Diencephalon (tissue), 1 donor: Measurements from ENCODE around the gene PSD. TPM values are rescaled to one million over a fixed set of nuclear protein-coding genes. Genes with fewer than 3 reads are reported as not detected.
A peak's percentile ranks its signal among the peaks of the same experiment; 100 is the strongest.

Experiments
- small RNA-seq: library from RNA; depleted of rRNA; stranded (forward); fragments of <200 nt; gene quantifications from one replicate; pipeline ENCODE3, GENCODE V24; 2014
- total RNA-seq: library from RNA; depleted of rRNA; stranded (reverse); fragments of >200 nt; gene quantifications from one replicate; pipeline ENCODE4 v1.2.3, GENCODE V29; 2014

PSD gene
- 108 TPM for total RNA-seq

DNA sequence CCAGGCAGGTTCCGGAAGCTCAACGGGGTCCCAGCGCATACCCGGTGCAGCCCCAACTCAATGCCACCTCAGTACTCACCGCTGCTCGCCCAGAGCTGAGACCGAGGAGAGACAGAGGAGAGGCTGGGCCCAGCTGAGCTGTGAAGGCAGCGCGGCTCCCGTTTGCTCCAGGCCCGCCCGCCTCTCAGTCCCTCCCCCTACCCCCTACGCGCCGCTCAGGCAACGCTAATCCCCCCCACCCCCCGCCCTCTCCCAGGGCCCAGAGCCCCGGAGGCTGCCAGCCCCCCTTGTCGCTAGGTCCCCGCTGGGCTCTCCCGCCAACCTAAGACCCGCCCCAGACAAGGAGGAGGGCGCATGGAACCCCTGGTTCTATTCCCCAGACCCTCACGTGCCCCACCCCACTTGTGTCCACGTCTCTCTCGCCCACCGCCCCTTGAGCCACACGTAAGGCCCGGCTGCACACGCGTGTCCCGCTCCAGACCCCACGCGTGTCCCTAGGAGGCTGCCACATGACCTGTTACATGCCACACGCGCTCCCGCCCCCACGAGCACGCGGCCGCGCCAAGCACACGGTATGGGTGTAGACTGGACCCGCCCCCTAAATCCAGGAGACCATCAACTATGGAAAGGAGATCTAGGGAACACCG, at the start of gene PSD:
Gene PSD, minus strand, starts transcription at position 164 of the 647 bp plus-strand sequence. CDS start 1,747 bp downstream, outside the sequence.

DNA sequence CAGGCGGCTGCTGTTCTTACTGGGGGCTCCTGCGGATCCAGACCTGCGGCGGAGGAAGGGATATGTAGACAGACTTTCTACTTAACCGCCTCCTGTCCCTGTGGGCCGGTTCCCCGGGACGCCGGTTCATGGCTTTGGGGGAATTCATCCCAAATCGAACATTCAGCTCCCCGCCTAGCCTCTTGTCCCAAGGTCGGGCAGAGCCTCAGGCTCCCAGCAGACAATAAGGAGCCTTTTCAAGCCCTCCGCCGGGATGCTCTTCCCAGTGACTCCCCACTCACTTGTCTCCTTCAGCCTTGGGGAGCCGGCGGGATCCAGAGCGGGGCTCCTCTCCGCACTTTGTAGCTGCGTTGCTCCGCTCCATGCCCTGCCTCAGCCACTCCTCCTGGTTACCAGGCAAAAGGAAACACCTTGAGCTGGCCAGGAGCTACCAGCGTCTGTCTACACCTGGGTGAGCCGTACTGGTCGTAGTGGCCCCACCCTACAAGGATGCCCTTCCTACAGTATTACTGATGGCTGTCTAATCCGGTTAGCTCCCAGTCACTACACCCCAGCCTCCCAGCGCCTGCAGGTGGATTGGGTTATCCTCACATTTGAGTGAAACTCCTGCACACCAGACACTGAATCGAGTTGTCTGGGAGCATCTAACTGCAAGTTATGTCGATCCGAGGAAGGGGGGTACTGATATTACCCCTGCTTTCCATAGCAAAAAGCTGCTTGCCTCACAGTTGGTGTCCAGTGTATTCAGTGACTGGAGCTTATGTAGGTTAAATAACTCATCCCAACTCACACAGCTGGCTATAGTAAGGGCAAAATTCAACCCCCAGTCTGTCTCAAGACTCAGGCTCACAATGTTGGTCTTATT, 32.8 kb upstream of the PSD start, which contains the start of gene C10orf95:
Gene C10orf95, minus strand, starts transcription at position 439 of the 865 bp plus-strand sequence. CDS start 450 bp downstream, outside the sequence.

DNA sequence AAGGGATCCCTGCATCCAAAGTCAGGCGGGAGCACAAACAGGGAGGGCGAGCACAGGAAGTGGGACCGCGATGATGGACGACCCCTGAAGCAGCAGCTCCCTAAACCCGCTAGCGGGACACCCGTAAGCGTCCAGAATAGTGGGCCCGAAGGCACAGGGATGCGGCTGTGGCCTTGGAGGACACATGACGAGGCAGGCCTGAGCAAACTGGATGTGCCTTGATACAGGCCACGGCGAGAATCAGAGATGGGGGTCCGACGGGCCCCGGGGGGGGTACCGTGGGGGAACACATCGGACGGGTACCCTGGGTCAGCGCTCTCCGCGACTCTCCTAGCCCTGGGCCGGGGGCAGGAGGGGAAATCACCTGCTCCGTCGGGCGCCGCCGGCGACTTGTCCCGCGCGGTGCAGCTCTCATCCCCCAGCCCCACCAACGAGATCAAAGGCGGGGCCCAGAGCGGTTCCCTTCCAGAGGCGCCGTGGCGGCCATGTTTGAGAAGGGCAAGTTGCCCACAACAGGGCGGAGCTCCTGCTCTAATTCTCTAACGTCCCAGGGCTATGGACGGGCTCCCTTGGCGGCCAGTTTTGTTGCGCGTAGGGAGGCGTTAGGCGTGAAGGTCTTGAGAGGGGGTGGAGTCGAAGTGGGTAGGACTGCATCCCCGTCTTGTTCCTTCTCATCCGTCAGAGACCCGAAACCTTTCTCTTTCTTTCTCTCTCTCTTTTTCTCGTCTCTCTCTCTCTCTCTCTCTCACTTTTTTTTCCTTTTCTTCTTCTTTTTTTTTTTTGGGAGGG, 13.8 kb upstream of the PSD start, which contains the start of gene CUEDC2:
Gene CUEDC2, minus strand, starts transcription at position 413 of the 789 bp plus-strand sequence. CDS start 7,386 bp downstream, outside the sequence.

DNA sequence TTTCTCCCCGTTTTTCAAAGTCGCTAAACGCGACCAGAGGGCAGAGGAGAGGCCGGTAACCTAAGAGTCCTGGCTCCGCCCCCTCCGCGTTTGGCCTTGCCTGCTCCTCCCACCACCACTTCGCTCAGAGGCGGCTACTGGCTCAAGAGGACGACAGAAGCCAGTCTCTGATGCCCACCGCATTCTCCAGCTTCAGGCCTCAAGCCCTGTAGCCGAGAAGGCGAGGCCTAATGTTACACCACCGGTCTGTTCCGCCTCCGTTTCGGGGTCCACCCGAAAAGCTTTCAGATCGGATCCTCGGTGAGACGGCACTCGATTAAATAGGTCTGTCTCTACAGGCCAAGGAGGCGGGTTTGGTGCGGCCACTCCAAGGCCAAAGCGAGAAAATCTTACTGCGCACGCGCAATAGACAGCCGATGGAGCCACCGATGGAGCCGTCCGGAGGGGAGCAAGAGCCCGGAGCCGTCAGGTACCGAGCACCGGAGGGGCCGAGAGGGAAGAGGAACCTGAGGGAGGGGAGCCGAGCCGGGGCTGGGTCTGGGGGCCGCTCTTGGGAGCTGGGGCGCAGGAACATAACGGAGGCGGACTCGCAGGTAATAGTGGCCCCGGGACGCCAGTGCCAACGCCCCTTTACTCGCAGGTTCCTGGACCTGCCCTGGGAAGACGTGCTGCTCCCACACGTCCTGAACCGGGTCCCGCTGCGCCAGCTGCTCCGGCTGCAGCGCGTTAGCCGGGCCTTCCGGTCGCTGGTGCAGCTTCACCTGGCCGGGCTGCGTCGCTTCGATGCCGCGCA, 2.3 kb upstream of the PSD start, which contains the start of gene FBXL15:
Gene FBXL15, plus strand, starts transcription at position 123 of the 793 bp plus-strand sequence. Its CDS starts 294 bp downstream, at position 417.

DNA sequence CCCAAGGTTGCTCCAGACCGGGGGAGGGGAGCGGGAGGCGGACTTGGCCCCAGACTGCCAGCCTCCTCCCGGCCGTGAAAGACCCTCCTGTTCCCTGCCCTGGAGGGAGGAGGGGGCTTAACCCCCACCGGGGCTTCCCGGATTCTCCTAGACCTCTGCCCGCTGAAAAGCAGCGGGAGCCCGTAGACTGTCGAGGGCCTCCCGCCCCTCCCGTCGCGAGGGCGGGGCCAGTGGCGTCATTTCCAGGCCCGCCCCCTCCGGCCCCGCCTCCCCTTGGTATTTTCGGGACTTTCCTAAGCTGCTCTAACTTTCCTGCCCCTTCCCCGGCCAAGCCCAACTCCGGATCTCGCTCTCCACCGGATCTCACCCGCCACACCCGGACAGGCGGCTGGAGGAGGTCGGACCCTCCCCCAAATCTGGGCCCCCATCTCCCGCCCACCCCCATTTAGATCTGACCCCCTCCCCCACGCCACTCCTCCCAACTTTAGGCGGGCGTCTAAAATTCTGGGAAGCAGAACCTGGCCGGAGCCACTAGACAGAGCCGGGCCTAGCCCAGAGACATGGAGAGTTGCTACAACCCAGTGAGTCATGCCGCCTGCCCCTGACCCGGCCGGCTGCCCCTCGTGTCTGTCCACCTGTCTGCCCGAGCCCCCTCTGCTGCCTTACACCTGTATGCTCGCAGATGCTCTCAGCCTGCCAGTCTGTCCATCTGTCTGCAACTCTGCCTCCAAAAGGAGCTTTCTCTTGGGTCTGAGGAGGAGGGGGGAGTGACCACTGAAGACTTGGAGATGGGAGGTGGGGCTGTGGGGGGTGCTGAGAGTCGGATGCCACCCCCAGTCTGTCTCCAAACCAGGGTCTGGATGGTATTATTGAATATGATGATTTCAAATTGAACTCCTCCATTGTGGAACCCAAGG, 22.9 kb downstream of the PSD start, which contains the start of gene NFKB2:
Gene NFKB2, plus strand, starts transcription at position 306 of the 917 bp plus-strand sequence. Its CDS starts 255 bp downstream, at position 561.

Small RNA genes within 50 kb of the gene (small RNA-seq; reads per million reads assigned to genes)
- gene MIR146B, result 417 reads per million, percentile 98 among the genes with 10 or more reads in this experiment

Other genes starting within 250 kb of the PSD start
- 0.92 TPM for gene ELOVL3, start 192.5 kb downstream of the PSD start, total RNA-seq
- gene PITX3, start 177.3 kb downstream of the PSD start, total RNA-seq, result 0.69 TPM
- gene GBF1, start 173.3 kb downstream of the PSD start, total RNA-seq, result 31.8 TPM
- 1.6 TPM for gene NFKB2, start 23.1 kb downstream of the PSD start, total RNA-seq
- 19.4 TPM for gene FBXL15, start 2.1 kb upstream of the PSD start, total RNA-seq
- gene CUEDC2, start 13.8 kb upstream of the PSD start, total RNA-seq, result 53.7 TPM
- gene C10orf95, start 32.8 kb upstream of the PSD start, total RNA-seq, result 0.69 TPM
- gene ACTR1A, start 83.9 kb upstream of the PSD start, total RNA-seq, result 183 TPM
- gene SUFU, start 85.2 kb upstream of the PSD start, total RNA-seq, result 4.8 TPM
- gene TRIM8, start 225.7 kb upstream of the PSD start, total RNA-seq, result 50.1 TPM